HG03159 (cell line): ENCODE measurements around the gene TNS2.

Experiments used
- ATAC-seq: cut with Tn5 transposase; IDR thresholded peaks from one replicate; pipeline ENCODE4 v1.9.1; 2021; ENCODE audit warnings: mild to moderate bottlenecking, moderate library complexity; ENCODE audit not compliant: unreplicated experiment

Gene TNS2

DNA sequence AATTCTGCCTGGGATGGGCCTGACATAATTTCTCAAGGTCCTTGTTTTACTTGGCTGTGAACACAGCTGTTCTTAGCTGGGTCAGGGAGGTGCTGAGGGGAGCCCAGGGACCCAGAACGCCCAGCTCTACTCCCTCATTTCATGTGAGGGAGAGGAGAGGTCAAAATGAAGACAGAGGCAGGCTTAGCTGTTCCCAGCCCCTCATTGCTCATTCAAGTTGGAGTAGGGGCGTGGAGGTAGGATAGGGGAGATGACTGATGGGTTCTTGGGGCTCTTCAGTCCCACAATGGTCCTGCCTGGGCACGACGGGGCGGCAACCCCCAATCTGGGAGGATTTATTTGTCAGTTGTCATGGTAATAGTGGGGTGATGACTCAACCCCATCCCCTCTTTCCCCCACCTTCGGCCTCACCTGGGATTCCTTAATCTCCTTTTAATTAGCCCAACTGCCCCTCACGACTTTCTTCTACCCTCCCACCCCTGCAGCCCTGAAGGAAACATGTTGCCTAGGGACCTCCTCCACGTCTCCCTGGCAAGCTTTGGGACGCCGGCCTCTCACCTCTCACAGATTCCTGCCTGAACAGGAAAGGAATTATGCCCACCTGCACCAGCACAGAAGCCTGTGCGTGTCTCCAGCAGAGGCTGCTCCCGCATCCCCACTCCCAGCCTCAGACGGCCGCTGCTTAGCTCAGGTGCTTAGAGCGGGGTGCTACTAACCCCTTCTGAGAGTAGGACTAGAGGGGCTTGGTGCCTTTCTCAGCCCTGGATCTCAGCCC, 19.1 kb downstream of the TNS2 start:
- ATAC-seq: no peak

DNA sequence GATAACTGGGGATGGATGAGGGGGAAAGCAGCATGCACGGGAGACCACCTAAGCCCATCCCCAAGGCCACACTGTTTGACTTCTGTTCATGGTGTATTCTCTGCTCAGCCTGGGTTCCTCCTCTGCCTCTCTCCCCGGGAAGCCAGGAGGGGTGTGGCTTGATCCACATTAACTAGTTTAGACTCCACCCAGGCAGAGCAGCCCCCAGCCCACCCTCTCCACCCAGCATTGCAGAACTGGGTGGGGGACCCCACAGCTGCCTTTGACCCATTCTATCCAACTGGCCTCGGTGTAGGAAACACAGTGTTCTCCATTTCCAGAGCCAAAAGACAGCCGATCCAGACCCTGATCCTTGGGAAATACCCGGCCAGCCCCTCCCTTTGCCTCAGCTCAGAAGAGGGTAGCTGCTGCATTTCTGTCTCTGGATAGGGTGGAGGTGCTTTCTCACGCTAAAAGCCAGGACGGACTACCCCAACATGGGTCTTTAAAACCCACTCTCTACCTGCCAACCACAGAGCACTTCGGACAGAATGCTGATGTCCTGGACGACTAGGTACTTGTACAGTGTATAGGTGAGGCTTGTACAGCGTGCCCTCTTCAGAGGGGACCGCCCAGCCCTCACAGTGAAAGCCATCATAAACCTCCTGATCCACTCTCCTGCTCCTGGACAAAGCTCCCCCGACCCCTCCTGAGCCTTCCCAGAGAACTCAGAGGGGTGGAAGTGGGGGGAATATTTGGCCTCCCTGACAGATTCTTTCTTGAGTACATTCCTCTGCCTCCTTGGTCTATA, 20.0 kb downstream of the TNS2 start:
- no peak for ATAC-seq

DNA sequence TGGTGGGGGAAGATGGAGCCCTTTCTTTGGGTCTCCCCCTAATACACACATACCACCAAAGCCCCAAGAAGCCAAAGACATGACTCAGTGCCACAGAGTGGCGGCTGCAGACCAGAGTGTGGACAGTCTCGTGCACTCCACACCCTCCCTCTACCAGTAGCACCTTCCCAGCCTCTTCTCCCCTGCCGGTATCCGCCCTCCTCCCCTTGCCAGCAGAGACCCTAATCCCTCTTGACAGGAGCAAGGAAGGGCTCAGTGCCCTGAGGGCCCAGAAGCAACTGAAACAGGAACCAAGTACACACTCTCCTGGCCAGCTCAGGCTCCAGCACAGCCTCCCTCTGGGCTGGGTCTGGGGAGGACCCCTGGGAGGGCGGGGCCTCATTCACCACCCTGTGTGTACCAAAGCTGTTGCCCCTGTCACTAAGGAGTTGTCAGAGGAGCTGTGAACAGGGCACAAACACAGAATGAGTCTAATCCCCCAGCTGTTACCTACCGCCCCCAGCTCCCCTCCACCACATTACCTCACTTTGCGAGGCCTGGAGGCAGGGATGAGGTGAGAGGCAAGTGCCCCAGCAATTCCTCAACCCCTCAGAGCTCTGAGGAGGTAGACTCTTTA, 21.1 kb downstream of the TNS2 start:
- ATAC-seq: no peak

DNA sequence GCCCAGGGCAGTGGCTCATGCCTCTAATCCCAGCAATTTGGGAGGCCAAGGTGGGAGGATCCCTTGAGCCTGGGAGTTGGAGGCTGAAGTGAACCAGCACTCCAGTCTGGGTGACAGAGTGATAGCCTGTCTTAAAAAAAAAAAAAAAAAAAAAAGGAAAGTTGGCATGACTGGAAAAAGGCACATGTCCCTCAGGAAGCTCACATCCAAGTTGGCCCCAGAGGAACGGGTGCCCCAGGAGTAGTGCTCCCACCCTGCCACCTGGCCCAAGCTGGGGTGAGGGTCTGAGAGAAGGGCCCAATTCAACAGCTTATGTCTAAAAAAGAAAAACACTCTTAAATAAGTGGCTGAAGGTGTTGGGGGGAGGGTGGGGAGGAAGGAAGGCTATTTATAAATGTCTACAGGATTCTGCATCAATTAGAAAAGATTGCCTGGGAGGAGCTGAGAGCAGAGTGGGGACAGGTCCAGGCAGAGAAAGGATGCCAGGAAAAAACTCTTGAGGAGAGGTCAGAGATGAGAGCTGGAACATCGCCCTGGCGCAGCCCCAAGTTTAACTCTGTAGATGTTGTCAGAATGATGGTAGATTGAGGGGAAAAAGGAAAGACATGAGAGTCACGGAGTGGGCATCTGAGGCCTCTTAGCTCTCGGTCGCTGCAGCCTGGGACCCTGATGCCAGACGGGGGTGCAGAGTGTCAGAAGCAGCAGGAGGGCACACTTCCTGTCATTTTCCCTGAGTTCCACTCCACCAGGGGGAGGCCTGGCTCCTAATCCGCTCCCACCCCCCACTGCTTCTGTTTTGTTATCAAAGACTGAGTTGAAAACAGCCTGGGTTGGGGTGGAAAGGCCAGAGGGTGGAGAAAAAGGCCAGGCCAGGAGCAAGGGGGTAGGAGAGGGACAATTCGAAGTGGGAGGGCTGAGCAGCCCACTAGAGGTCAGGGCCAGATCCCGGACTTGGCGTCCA, 22.0 kb downstream of the TNS2 start:
- ATAC-seq: no peak

DNA sequence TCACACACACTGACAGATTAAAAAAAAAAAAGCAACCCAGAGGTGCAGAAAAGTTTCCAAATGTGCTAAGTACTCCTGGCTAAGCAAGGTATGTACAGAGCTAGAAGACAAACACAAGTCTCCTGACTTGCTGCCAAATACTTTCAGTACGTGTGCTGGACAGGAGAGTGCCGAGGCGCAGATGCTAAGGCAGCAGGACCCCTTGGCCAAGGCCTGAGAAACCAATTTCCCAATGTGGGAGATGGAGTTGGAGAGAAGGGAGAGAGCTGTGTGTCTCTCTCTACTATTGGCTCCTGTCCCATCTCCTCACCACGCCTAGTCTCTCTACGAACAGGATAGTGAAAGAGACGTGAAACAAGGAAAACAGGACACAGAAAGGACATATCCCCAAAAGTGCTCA, 24.0 kb downstream of the TNS2 start:
- no peak for ATAC-seq

DNA sequence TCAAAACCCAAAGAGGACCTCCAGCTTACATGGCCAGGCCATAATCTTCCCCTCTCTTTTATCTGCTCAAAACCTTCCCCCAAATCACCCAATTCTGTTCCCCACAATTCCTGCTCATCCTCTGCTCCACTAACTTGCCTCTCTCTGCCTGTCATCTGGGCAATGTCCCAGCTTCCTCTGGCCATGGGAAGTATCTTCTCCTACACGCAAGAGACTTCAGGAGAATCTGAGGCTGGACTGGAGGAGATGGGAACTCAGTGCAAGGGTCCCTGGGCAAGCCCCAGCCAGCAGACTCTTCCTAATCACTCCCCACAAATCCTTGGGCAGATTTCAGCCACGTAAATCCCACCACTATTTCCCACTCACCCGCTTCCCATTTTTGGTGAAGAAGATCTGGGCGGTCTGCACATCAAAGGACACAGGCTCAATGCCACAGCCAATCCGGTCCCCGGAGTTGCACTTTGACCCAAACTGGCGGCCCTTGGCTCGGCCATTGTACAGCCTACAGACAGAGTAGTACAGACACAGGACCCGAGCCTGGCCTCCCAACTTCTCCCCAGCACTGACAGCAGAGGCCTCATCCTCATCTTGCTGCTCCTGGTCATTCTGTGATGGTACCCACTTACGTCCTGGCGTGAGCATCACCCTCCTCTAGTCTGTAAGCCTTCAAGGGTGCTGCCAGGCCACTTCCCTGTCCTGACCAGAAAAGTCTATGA, 24.6 kb downstream of the TNS2 start:
- no peak for ATAC-seq

DNA sequence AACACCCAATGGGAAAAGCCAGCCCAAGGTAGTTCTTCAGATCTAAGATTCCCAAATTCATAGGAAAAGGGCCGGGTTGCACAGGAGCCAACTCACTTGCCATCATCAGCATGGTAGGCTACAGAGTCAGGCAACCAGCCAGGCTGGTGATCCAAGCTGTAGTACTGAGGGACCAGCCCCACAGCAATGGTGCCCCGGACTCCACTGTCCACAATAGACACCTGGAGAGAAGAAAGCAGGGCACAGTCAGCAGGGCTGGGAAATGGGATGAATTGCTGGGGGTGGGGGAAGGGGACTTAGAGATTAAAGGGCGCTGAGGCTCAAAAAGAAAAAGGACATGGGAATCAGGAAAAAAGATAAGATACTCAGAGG, 25.1 kb downstream of the TNS2 start:
- no peak for ATAC-seq

DNA sequence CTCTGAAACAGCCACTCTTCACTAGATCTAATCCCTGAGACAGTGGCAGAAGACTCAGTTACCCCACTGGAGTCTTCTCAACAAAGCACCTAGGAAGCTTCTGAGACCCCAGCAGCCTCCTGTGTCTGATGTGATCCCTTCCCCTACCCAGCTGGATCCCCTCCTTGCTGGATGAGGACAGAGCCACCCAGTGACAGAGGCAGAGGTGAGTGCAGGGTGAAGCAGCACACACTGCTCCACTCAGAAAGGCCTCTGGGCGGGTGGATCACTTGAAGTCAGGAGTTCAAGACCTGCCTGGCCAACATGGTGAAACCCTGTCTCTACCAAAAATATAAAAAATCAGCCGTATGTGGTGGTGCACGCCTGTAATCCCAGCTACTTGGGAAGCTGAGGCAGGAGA, 26.6 kb downstream of the TNS2 start:
- no peak for ATAC-seq

DNA sequence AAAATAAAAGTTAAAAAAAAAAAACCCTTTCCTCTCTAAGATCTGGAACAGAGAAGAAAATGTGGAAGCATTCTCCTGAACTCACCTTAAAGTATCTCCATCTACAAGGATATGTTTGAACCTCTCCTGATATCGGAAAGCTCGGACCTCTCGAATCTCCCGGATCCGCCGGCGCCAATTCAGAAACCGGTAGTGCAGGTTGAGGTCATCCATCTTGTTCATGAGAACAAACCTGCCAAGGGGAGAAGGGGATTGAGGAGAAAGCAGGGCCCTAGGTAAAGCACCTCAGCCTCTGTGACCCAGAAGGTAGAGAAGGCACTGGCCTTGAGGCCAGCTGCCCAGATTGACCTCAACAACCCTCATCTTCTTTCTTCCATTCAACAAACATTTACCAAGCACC, 27.2 kb downstream of the TNS2 start:
- no peak for ATAC-seq

DNA sequence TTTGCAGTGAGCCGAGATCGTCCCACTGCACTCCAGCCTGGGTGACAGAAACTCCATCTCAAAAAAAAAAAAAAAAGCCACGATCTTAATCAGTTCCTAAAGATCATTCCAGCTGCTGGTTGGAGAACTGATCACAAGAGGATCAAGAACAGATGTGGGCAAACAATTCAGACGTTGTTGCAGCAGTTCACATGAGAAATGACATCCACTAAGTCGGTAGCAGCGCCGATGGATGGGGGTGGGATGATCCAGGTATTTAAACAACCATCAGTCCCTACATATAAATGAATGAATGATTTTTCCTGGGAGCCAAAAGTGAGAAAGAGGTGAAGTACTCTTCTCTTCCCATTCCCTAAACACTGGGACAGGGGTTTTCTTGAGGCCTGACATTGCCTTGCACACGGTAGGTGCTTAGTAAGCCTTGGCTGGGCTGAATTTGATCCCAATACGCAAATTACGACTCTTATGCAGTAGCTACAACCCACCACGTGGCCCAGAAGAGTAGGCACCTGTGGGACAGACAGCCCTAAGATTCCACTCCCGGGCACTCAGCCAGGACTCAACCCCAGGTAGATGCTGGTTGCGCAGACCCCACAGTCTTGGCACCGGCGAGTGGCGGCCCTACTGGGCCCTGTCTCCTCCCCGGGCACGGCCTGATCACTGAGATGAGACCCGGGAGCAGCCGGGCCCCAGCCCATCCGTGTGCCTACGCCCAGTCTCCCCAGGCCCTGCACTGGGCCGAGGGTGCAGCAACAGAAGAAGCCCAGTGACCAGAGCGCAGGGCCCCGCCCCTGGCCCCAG, 28.8 kb downstream of the TNS2 start:
- ATAC-seq: peak; percentile 34

DNA sequence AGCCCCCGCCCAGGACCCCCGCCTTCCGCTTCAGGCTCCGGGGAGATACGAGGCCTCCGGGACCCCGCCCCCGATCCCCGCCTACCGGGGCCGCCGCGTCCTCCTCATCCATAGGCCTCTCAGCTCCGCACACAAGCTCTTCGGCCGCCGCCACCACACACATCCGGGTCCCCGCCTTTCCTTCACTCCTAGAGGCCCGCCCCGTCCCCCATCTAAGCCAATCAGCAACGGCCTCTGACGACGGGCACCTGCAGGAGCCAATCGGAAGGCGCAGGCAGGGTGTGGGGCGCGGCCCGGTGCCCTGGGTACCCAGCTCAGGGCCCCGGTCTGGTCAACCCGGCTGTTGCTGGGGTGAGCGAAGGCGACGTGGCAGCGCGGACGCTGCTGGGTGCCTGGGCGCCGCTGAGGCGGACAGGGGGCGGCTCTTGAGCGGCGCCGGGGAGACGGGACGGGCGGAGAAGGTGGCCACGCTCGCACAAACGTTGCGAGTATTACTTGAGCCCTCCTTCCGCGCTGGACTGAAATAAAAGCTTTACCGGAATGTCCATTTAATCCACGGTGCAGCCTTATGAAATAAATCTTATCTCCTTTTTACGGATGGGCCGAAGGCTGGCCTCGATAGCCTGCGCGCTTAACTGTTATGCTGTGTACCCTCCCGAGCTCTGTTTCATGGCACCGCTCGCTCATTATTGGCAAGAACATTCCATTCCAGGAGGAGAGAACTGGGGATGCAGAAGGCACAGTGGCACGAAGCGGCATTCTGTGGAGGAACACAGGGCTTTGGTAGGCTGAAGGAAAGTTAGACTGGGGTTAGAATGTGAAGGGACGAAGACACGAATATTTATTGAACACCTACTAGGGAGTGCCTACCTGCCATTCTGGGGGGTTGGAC, 29.6 kb downstream of the TNS2 start, which contains the start of gene SPRYD3:
Gene SPRYD3 (minus strand): TSS at position 165 of the 892 bp plus-strand sequence. CDS start 57 bp downstream, at position 108.
- ATAC-seq: peak; percentile 97

DNA sequence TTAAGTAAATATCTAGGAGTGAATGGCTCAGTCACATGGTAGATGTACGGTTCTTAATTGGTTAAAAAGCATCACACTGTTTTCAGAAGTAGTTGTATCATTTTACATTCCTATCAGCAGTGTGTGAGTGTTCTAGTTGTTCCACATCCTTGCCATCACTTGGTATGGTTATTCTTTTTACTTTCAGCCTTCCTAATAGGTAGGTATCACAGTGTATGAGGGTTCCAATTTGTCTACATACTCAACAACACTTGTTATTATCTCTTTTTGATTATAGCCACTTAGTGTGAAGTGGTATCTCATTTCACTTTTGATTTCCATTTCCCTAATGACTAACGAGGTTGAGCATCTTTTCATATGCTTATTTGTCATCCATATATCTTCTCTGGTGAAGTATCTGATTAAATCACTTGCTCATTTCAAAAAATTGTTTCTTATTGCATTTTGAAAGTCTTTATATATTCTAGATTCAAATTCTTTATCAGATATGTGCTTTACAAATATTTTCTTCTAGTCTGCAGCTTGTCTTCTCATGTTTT, 32.8 kb downstream of the TNS2 start:
- no peak for ATAC-seq

DNA sequence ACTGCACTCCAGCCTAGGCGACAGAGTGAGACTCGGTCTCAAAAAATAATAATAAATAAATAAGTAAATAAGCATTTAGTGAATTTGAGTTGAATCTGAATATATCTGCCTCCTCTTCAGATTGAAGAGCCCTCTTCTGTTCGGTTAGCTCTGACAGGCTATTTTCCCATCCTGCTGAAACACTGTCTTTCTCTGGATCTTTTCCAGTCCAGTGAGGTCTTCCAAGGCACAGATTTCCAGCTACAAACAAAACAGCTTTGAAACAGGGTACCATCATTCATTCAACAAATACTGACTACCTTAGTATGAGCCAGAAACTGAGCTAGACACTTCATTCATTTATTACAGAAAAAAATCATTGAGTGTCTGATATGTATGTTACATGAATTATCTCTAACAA, 36.5 kb downstream of the TNS2 start:
- ATAC-seq: no peak

DNA sequence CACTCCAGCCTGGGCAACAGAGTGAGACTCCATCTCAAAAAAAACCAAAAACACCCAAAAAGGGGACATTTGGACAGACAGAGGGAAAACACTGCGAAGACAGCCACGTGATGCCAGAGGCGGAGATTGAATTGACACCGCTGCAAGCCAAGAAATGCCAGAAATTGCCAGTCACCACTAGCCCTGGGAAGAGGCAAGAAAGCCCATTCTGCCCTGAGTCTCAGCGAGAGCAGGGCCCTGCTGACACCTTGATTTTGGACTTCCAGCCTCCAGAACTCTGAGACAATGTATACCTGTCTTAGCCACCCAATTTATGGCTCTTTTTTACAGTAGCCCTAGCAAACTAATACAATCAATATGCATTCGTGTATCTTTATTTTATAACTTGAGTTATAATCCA, 40.2 kb downstream of the TNS2 start:
- no peak for ATAC-seq

DNA sequence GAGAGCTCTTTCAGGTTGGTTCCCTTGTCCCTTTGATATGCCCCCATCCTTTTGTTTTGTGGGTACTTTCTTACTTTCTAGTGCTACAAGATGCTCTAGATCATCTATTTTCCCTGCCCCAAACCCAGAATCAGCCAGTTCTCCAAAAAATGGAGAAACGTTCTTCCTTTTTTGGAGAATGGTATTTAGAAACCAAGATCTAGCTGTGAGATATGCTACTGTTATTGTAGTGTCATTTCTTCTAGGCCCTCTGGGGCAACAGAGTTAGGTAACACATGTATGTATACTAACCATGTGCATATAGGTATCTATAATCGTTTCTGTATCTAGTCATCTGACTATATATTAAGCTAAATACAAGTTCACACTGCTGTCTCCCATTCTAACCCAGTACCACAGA, 40.7 kb downstream of the TNS2 start:
- no peak for ATAC-seq

DNA sequence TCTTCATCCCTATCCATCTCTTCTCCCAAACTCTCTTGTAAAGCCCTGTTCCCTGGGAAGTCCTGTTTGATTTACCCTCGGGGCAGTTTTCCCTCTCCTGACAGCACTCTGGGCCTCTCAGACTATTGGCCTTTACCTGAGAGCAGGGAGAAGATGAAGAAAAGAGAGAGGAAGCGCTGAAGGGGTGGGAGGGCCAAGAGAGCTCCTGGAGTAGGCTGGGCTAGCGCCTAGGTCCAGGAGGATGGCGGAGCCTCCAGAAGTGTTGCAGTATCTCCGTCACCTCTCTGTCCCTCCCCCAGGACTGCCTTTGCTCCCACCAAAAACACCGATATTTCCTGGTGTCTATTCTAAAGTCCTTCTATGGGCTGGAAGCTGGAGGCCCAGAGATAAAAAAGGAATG, 41.9 kb downstream of the TNS2 start:
- no peak for ATAC-seq

DNA sequence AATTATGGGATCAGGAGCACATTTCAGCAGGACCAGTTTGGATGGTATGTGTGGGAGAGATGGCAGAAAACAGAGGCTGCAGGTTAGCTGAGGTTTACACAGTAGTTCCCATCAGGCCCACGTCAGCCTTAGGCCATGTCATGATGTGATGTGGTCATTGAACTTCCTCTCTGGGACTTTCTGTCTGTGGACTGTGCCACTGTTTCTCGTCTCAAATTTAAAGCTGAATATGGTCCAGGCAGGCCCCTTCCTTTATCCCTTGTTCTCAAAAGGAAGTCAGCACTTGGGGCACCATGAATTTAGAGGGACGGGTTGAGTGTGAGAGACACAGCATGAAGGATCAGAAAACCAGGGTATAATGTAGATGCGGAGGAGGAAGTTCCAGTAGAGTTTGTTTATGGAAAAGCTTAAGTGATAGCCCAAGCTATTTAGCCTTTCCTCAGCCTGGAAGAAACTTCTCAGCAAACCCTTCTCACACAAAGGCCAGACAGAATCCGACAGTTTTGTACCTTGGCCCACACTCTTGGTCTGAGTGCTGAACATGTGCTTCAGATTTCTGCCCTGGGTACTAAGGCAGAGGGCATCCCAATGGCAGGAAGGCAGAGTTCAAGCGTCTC, 44.0 kb downstream of the TNS2 start:
- no peak for ATAC-seq

DNA sequence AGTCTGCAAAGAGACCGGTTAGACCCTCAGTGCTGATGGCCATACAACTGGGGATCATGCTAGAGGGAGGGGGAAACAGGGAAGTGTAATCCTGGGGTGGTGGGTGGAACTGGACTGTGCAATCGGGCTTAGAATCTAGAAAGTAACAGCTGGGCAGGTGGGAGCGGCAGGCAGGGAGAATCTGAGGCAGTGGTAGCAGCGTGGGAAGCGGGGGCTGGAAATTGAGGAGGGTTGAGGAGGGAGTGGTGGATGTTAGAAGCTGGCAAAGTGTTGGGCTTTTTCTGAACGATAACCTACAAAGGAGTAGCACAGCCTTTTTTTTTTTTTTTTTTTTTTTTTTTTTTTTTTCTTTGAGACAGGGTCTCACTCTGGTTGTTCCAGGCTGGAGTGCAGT, 44.5 kb downstream of the TNS2 start:
- no peak for ATAC-seq
